Thyroid gland (tissue), 4 donors: ENCODE data around the gene CSTB.

Experiments used
- POLR2A ChIP-seq, 2 donors: fragments of 450-650 bp; IDR thresholded peaks; one replicate each; pipeline ENCODE4 v1.6.1; 2017; ENCODE audit warnings: antibody characterized with exemption in 2 of 2, mild to moderate bottlenecking in 2 of 2, moderate library complexity in 1 of 2
- TF ChIP-seq, protein P1 (sequence below), 6 experiments: fragments of 200-600 bp in 3 of 6; fragments of 450-650 bp in 3 of 6; sonication (generic) in 3 of 6; IDR thresholded peaks; one replicate each; pipeline ENCODE4 v1.5.1; 2016 to 2019; ENCODE audit warnings: antibody characterized with exemption in 6 of 6, mild to moderate bottlenecking in 2 of 6, inconsistent platforms in 1 of 6, moderate library complexity in 1 of 6

DNA sequence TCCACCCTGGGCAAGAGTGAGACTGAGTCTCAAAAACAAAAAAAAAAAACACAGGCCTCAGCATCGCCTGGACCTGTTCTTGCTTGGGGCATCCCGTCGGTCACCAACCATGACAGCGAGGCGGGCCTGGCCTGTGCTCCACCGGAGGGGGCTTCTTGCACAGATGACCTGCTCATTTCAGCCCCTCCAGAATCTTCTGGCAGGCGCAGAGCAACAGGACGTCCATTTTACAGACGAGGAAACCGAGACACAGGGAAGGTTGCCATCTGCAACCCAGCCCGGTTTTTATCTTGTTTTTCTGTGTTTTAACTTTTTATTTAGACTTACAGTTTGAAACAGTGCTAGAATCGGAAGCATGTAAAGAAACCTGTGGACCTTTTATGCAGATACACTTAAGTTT lies 918 bp downstream of the CSTB start:
- TF ChIP-seq, protein P1, sequence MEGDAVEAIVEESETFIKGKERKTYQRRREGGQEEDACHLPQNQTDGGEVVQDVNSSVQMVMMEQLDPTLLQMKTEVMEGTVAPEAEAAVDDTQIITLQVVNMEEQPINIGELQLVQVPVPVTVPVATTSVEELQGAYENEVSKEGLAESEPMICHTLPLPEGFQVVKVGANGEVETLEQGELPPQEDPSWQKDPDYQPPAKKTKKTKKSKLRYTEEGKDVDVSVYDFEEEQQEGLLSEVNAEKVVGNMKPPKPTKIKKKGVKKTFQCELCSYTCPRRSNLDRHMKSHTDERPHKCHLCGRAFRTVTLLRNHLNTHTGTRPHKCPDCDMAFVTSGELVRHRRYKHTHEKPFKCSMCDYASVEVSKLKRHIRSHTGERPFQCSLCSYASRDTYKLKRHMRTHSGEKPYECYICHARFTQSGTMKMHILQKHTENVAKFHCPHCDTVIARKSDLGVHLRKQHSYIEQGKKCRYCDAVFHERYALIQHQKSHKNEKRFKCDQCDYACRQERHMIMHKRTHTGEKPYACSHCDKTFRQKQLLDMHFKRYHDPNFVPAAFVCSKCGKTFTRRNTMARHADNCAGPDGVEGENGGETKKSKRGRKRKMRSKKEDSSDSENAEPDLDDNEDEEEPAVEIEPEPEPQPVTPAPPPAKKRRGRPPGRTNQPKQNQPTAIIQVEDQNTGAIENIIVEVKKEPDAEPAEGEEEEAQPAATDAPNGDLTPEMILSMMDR (IDR thresholded peaks at IDR 0.05), result no peak
- TF ChIP-seq POLR2A (IDR thresholded peaks at IDR 0.05), result no peak
